ENCODE results near the gene ETV4. TPM values are rescaled to one million over a fixed set of nuclear protein-coding genes. Genes with fewer than 3 reads are reported as not detected.

The ETV4 gene
- total RNA-seq, 1 donor from 2014 or later = not detected

DNA sequence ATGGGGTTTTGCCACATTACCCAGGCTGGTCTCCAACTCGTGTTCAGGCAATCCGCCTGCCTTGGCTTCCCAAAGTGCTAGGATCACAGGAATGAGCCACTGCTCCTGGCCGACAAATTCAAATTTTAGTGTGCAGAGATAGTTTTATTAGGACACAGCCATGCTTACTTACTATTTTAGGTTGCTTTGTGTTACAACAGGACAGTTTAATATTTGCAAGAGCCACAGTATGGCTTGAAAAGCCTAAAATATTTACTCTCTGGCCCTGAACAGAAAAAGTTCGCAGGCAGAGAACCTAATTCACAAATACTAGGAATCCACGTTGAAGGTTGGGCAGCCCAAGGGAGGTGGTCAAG lies 12.6 kb upstream of the ETV4 start:
- POLR2A ChIA-PET = no interaction called here
- CTCF ChIA-PET = interaction anchor here (1.3 kb wide), 1 partner anchor 18 kb away, joined by 4 read pairs; no protein-coding TSS in a partner anchor
- H3K27me3 Mint-ChIP-seq = peaks cover 48% of the 10 kb centered on the region

GRCh38 chr17:43556292-43556691 lies 10.2 kb upstream of the ETV4 start:
- H3K4me1 Mint-ChIP-seq = no peaks in the 10 kb centered on the region
- H3K9me3 Mint-ChIP-seq = no peaks in the 10 kb centered on the region
- DNase-seq (no peak), ATAC-seq (ENCODE audit: low read depth) (no peak)
- intact Hi-C loops (cut with micrococcal nuclease) = no loop called here
- no peaks in the 10 kb centered on the region for H3K36me3 Mint-ChIP-seq (ENCODE audit: low read depth)
- no peak overlapping the region for H3K4me3 Mint-ChIP-seq
- TF ChIP-seq CTCF (IDR thresholded peaks at IDR 0.05) = no peak
- H3K27me3 Mint-ChIP-seq = peaks cover 38% of the 10 kb centered on the region
- no peak overlapping the region for H3K27ac Mint-ChIP-seq
- ChIA-PET POLR2A (no interaction called here), CTCF (interaction anchor here (0.6 kb wide), 1 partner anchor 210 kb away, joined by 3 read pairs; no protein-coding TSS in a partner anchor)

More for the DNA sequence above, 12.6 kb upstream of the ETV4 start:
- no peak overlapping the region for H3K27ac Mint-ChIP-seq
- intact Hi-C loops (cut with micrococcal nuclease) = no loop called here
- H3K36me3 Mint-ChIP-seq (ENCODE audit: low read depth) = no peaks in the 10 kb centered on the region
- no peaks in the 10 kb centered on the region for H3K9me3 Mint-ChIP-seq
- TF ChIP-seq CTCF (IDR thresholded peaks at IDR 0.05) = no peak
- no peaks in the 10 kb centered on the region for H3K4me1 Mint-ChIP-seq
- H3K4me3 Mint-ChIP-seq = no peak overlapping the region
- DNase-seq (no peak), ATAC-seq (ENCODE audit: low read depth) (no peak)

DNA sequence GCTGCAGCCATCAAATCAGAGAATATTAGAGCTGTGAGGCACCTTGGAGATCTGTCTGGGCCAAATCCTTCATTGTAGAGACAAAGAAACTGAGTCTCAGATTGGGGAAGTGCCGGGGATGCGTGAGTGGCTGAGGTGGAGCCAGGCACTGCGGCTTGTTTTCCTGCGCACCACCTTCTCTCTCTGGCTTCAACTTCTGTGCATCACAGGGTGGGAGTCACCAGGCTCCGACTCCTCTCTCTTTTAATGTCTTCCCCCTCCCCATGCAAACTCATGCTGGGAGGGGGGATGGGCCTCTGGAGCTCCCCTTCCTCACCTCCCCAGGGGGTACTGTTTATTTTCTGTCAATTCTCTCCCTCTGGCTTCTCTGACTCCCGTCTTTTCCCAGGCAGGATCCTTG lies 8.7 kb upstream of the ETV4 start:
- no peaks in the 10 kb centered on the region for H3K4me1 Mint-ChIP-seq
- H3K9me3 Mint-ChIP-seq = no peaks in the 10 kb centered on the region
- DNase-seq (no peak), ATAC-seq (ENCODE audit: low read depth) (no peak)
- intact Hi-C loops (cut with micrococcal nuclease) = no loop called here
- no peaks in the 10 kb centered on the region for H3K36me3 Mint-ChIP-seq (ENCODE audit: low read depth)
- H3K4me3 Mint-ChIP-seq = no peak overlapping the region
- H3K27me3 Mint-ChIP-seq = peaks cover 38% of the 10 kb centered on the region
- ChIA-PET CTCF (no interaction called here), POLR2A (no interaction called here)
- TF ChIP-seq CTCF (IDR thresholded peaks at IDR 0.05) = no peak
- H3K27ac Mint-ChIP-seq = no peak overlapping the region

GRCh38 chr17:43553573-43553972 lies 7.4 kb upstream of the ETV4 start:
- Mint-ChIP-seq H3K27ac (no peak overlapping the region), H3K9me3 (no peaks in the 10 kb centered on the region), H3K4me3 (no peak overlapping the region), H3K4me1 (no peaks in the 10 kb centered on the region), H3K36me3 (ENCODE audit: low read depth) (no peaks in the 10 kb centered on the region), H3K27me3 (peaks cover 46% of the 10 kb centered on the region)
- ATAC-seq (ENCODE audit: low read depth) (no peak), DNase-seq (no peak)
- ChIA-PET CTCF (no interaction called here), POLR2A (no interaction called here)
- TF ChIP-seq CTCF (IDR thresholded peaks at IDR 0.05) = no peak
- intact Hi-C loops (cut with micrococcal nuclease) = no loop called here

DNA sequence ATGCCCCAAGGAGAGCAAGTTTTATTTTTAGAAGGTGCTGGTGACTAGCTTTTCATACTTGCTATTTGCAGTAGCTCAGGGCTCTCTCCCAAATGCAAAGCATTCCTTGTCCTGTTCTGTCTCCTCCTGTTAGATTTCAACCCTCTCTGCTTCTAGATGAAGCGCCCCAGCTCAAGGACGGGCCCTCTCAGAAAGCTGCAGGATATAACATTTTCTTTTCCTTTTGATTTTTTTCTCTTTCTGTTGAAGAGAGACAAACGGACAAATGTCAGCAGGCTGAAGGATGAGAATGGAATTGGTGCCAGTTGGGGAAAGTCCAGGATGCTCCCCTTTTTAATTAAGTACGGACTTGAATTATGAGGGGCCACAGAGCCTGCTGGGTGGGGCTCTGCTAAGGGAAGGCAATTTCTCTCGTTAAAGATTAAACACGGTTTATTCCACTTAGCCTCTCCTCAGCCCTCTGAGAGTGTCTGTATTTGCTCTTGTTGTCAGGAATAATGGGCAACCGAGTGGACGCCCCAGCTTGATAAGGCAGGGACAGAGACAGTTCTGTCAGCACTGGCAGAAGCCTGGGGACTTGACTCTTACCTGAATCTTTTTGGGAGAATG lies 6.2 kb upstream of the ETV4 start:
- Mint-ChIP-seq H3K9me3 (no peaks in the 10 kb centered on the region), H3K27me3 (peaks cover 48% of the 10 kb centered on the region), H3K4me3 (no peak overlapping the region), H3K36me3 (ENCODE audit: low read depth) (no peaks in the 10 kb centered on the region), H3K4me1 (peaks cover 2% of the 10 kb centered on the region), H3K27ac (no peak overlapping the region)
- DNase-seq (no peak), ATAC-seq (ENCODE audit: low read depth) (no peak)
- TF ChIP-seq CTCF (IDR thresholded peaks at IDR 0.05) = no peak
- intact Hi-C loops (cut with micrococcal nuclease) = no loop called here
- ChIA-PET POLR2A (no interaction called here), CTCF (no interaction called here)
